SK-N-SH (cell line): ENCODE data around the gene ERC2. TPM values are rescaled to one million over a fixed set of nuclear protein-coding genes. Genes with fewer than 3 reads are reported as not detected.
A peak's percentile ranks its signal among the peaks of the same experiment; 100 is the strongest.

ENCODE experiments used
- CTCF ChIA-PET: fragments of 300-600, 350-600 bp; formaldehyde crosslinking; extraction: SDS; loops from one replicate; lab custom pipeline; 2021; lab: Yijun Ruan, JAX
- POLR2A ChIA-PET: fragments of 350-600 bp; sonication (Branson Sonifier 250); formaldehyde crosslinking; extraction: SDS; loops from one replicate; lab custom pipeline; 2020; ENCODE audit warnings: antibody characterized with exemption, inconsistent platforms; lab: Yijun Ruan, JAX
- DNase-seq: peaks from one replicate; pipeline ENCODE4 v3.0.0; 2012
- H2AFZ ChIP-seq: fragments of 200-600 bp; sonication (generic); 2 replicates; pipeline ENCODE4 v1.8.1; 2016; ENCODE audit warnings: antibody characterized with exemption, mild to moderate bottlenecking, low read depth
- H3F3A ChIP-seq: fragments of 200-600 bp; sonication (generic); replicated peaks from 2 replicates; pipeline ENCODE3; 2016; ENCODE audit warnings: antibody characterized with exemption, mild to moderate bottlenecking; ENCODE audit not compliant: insufficient read depth
- H3K27ac ChIP-seq, 2 experiments: fragments of 200-500 bp in 1 of 2; fragments of 200-600 bp in 1 of 2; sonication (Bioruptor generic) in 1 of 2; sonication (generic), shearing (Covaris generic) in 1 of 2; 2 replicates each; pipeline versions ENCODE4 v1.5.1 to v1.6.1; 2014 to 2016; ENCODE audit warnings: low read depth in 2 of 2, inconsistent platforms in 1 of 2, low read length in 1 of 2, mild to moderate bottlenecking in 1 of 2, mixed read lengths in 1 of 2
- H3K27me3 ChIP-seq: fragments of 200-600 bp; sonication (generic), shearing (Covaris generic); 2 replicates; pipeline ENCODE4 v1.6.1; 2016; ENCODE audit warnings: mixed run types; ENCODE audit not compliant: insufficient read depth
- H3K36me3 ChIP-seq, 2 experiments: fragments of 200-500 bp in 1 of 2; fragments of 200-600 bp in 1 of 2; sonication (Bioruptor generic) in 1 of 2; sonication (generic) in 1 of 2; replicated peaks in 1 of 2; 2 replicates each; pipeline versions ENCODE3 to v1.5.1; 2014 to 2016; ENCODE audit warnings: low read length in 1 of 2, mild to moderate bottlenecking in 1 of 2; ENCODE audit not compliant: insufficient read depth in 2 of 2, control insufficient read depth in 1 of 2
- H3K4me1 ChIP-seq, 2 experiments: fragments of 200-500 bp in 1 of 2; fragments of 200-600 bp in 1 of 2; sonication (Bioruptor generic) in 1 of 2; sonication (generic), shearing (Covaris generic) in 1 of 2; 2 replicates each; pipeline versions ENCODE4 v1.5.1 to v1.6.1; 2014 to 2016; ENCODE audit warnings: low read depth in 1 of 2, low read length in 1 of 2, mixed run types in 1 of 2; ENCODE audit not compliant: insufficient read depth in 2 of 2, control insufficient read depth in 1 of 2
- H3K4me2 ChIP-seq: fragments of 200-600 bp; sonication (generic), shearing (Covaris generic); 2 replicates; pipeline ENCODE4 v1.6.1; 2017; ENCODE audit warnings: mixed run types
- H3K4me3 ChIP-seq, 2 experiments: fragments of 200-500 bp in 1 of 2; fragments of 200-600 bp in 1 of 2; sonication (Bioruptor generic) in 1 of 2; sonication (generic), shearing (Covaris generic) in 1 of 2; 2 replicates each; pipeline versions ENCODE4 v1.5.1 to v1.8.1; 2014 to 2016; ENCODE audit warnings: low read depth in 2 of 2, inconsistent platforms in 1 of 2, low read length in 1 of 2, mild to moderate bottlenecking in 1 of 2, mixed read lengths in 1 of 2, moderate library complexity in 1 of 2
- H3K79me2 ChIP-seq: fragments of 200-600 bp; sonication (generic); 2 replicates; pipeline ENCODE4 v1.8.1; 2017; ENCODE audit warnings: mild to moderate bottlenecking; ENCODE audit not compliant: insufficient read depth
- H3K9ac ChIP-seq: fragments of 200-600 bp; sonication (generic); 2 replicates; pipeline ENCODE4 v1.6.1; 2017; ENCODE audit warnings: mixed run types
- H3K9me2 ChIP-seq: fragments of 200-600 bp; sonication (generic); 2 replicates; pipeline ENCODE4 v1.6.1; 2017; ENCODE audit warnings: mixed run types
- H3K9me3 ChIP-seq: fragments of 200-600 bp; sonication (generic); 2 replicates; pipeline ENCODE4 v1.6.1; 2017; ENCODE audit warnings: mixed run types, mild to moderate bottlenecking, moderate library complexity
- H4K20me1 ChIP-seq: fragments of 200-600 bp; sonication (generic); 2 replicates; pipeline ENCODE4 v1.6.1; 2017; ENCODE audit warnings: mild to moderate bottlenecking, mixed run types; ENCODE audit not compliant: insufficient read depth
- EP300 ChIP-seq, 2 experiments: IDR thresholded peaks; 2 replicates each; pipeline versions ENCODE4 v1.4.0 to v1.6.1; 2012; ENCODE audit warnings: borderline replicate concordance in 1 of 2, low read depth in 1 of 2, low read length in 1 of 2
- FOSL2 ChIP-seq: IDR thresholded peaks from 2 replicates; pipeline ENCODE4 v1.4.0; 2012; ENCODE audit warnings: low read depth, mild to moderate bottlenecking, moderate library complexity, borderline replicate concordance
- GABPA ChIP-seq: IDR thresholded peaks from 2 replicates; pipeline ENCODE4 v1.4.0; 2012; ENCODE audit warnings: low read depth, mild to moderate bottlenecking
- MXI1 ChIP-seq: IDR thresholded peaks from 2 replicates; pipeline ENCODE4 v1.6.1; 2012; ENCODE audit warnings: mild to moderate bottlenecking, low read depth, low read length, improper control_type of control experiment
- POLR2AphosphoS5 ChIP-seq: IDR thresholded peaks from 2 replicates; pipeline ENCODE4 v1.6.1; 2012; ENCODE audit warnings: low read depth, low read length
- RAD21 ChIP-seq: IDR thresholded peaks from 2 replicates; pipeline ENCODE4 v1.6.1; 2012; ENCODE audit warnings: mild to moderate bottlenecking, low read length
- RFX5 ChIP-seq: IDR thresholded peaks from 2 replicates; pipeline ENCODE4 v1.6.1; 2012; ENCODE audit warnings: mild to moderate bottlenecking, improper control_type of control experiment, low read length
- SIN3A ChIP-seq: IDR thresholded peaks from 2 replicates; pipeline ENCODE4 v1.6.1; 2012; ENCODE audit warnings: low read depth, mild to moderate bottlenecking, low read length, moderate library complexity, borderline replicate concordance
- TAF1 ChIP-seq: IDR thresholded peaks from 2 replicates; pipeline ENCODE4 v1.6.1; 2012; ENCODE audit warnings: low read depth, mild to moderate bottlenecking, low read length, moderate library complexity, borderline replicate concordance
- TEAD4 ChIP-seq: IDR thresholded peaks from 2 replicates; pipeline ENCODE4 v1.4.0; 2012; ENCODE audit warnings: mild to moderate bottlenecking, borderline replicate concordance; ENCODE audit not compliant: insufficient read depth
- whole genome bisulfite sequencing: methylation state at CpG from one replicate; pipeline ENCODE4 v1.1.6; 2017; ENCODE audit warnings: low lambda C conversion rate; 5-methylcytosine and 5-hydroxymethylcytosine counted together
- polyA plus RNA-seq, 3 experiments: library from polyadenylated mRNA; depleted of rRNA; stranded (reverse); fragments of >200 nt; gene quantifications; 2 replicates each; pipeline ENCODE4 v1.2.3, GENCODE V29; 2012
- TF ChIP-seq, protein P1 (sequence below): fragments of 150-350 bp; IDR thresholded peaks from 2 replicates; pipeline ENCODE4 v1.6.1; 2016; ENCODE audit warnings: mild to moderate bottlenecking, low read depth, low read length
- TF ChIP-seq, protein P2 (sequence below): IDR thresholded peaks from 2 replicates; pipeline ENCODE4 v1.6.1; 2012; ENCODE audit warnings: mild to moderate bottlenecking, low read depth, low read length, moderate library complexity

The ERC2 gene
- polyA plus RNA-seq, 1 of the 3 experiments (the other 2 are of a cell fraction): 1.6 TPM

DNA sequence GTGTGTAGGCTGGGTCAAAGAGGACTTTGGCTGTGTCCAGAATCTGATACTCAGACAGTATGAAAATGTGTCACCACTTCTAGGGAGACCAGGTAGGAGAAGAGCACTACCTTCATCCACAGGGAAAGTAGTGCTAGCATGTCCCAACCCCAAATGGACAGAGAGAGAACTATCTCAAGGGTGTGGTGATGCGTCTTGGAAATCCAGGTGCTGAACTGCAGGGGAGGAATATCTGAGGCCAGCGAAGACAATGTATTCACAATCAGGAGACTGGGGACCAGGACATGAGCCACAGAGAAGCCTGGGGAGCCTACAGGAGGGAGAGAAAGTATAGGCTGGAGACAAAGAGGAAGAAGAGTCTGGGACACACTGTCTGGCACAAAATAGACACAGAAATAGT is 829.1 kb downstream of the ERC2 start:
- Histone ChIP-seq H3K4me2 (no peak overlapping the region), H3K9ac (no peak overlapping the region), H4K20me1 (no peaks in the 10 kb centered on the region), H3K27me3 (no peaks in the 10 kb centered on the region), H3F3A (no peaks in the 10 kb centered on the region), H3K4me3 (no peak overlapping the region), H2AFZ (no peak overlapping the region), H3K4me1 (no peaks in the 10 kb centered on the region), H3K27ac (no peak overlapping the region), H3K9me2 (no peaks in the 10 kb centered on the region), H3K36me3 (no peaks in the 10 kb centered on the region), H3K9me3 (no peaks in the 10 kb centered on the region), H3K79me2 (no peaks in the 10 kb centered on the region)
- TF ChIP-seq, protein P1, sequence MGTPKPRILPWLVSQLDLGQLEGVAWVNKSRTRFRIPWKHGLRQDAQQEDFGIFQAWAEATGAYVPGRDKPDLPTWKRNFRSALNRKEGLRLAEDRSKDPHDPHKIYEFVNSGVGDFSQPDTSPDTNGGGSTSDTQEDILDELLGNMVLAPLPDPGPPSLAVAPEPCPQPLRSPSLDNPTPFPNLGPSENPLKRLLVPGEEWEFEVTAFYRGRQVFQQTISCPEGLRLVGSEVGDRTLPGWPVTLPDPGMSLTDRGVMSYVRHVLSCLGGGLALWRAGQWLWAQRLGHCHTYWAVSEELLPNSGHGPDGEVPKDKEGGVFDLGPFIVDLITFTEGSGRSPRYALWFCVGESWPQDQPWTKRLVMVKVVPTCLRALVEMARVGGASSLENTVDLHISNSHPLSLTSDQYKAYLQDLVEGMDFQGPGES: no peak
- no peak for TF ChIP-seq SIN3A
- TF ChIP-seq GABPA: no peak
- no peak for TF ChIP-seq POLR2AphosphoS5
- TF ChIP-seq MXI1: no peak
- TF ChIP-seq TEAD4: no peak
- TF ChIP-seq, protein P2, sequence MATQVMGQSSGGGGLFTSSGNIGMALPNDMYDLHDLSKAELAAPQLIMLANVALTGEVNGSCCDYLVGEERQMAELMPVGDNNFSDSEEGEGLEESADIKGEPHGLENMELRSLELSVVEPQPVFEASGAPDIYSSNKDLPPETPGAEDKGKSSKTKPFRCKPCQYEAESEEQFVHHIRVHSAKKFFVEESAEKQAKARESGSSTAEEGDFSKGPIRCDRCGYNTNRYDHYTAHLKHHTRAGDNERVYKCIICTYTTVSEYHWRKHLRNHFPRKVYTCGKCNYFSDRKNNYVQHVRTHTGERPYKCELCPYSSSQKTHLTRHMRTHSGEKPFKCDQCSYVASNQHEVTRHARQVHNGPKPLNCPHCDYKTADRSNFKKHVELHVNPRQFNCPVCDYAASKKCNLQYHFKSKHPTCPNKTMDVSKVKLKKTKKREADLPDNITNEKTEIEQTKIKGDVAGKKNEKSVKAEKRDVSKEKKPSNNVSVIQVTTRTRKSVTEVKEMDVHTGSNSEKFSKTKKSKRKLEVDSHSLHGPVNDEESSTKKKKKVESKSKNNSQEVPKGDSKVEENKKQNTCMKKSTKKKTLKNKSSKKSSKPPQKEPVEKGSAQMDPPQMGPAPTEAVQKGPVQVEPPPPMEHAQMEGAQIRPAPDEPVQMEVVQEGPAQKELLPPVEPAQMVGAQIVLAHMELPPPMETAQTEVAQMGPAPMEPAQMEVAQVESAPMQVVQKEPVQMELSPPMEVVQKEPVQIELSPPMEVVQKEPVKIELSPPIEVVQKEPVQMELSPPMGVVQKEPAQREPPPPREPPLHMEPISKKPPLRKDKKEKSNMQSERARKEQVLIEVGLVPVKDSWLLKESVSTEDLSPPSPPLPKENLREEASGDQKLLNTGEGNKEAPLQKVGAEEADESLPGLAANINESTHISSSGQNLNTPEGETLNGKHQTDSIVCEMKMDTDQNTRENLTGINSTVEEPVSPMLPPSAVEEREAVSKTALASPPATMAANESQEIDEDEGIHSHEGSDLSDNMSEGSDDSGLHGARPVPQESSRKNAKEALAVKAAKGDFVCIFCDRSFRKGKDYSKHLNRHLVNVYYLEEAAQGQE: peak; percentile 61; the same call in 1 of the 2 replicates
- no peak for TF ChIP-seq RFX5
- CTCF ChIA-PET: no interaction called here
- no peak for DNase-seq
- POLR2A ChIA-PET: no interaction called here
- 75% methylated on average over 2 of the region's 2 CpGs for WGBS

DNA sequence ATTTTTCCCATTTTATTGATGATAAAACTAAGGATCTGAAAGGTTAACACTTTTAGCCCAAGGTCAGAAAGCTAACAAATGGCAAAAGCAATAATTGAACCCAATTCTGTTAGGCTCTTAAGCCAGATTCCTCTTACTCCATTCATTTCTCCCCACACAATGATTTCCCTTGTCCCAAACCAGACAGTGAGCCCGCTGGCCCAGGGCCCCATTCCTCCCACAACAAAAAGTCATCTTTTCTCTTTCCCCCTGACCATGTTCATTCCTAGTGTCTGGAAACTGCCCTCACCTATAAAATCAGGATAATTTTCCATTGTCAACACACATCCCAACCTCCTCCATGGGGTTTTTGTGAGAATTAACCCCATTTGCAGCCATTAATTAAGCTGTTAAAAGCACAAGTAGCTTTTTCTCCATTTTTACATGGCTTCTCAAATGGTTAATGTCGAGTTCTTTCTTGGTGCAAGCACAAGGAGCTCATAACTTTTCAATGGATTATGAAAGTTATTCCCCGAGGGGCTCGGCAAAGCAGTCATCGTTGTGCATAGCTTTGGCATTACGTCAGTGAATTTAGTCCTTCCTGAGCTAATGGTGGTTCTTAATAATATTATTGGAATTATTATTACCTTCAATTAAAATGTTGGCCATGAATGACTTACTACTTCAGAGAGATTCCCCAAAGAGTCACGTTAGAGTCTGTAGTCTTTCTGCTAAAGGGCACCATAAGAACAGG is 830.2 kb downstream of the ERC2 start:
- H3K9me2 ChIP-seq: no peaks in the 10 kb centered on the region
- no peaks in the 10 kb centered on the region for H3F3A ChIP-seq
- no peaks in the 10 kb centered on the region for H3K9me3 ChIP-seq
- no peak for DNase-seq
- POLR2A ChIA-PET: no interaction called here
- no peaks in the 10 kb centered on the region for H4K20me1 ChIP-seq
- 64% methylated on average over 7 of the region's 7 CpGs for WGBS
- no peaks in the 10 kb centered on the region for H3K36me3 ChIP-seq
- no peak overlapping the region for H3K4me2 ChIP-seq
- H3K9ac ChIP-seq: no peak overlapping the region
- H3K27me3 ChIP-seq: no peaks in the 10 kb centered on the region
- H3K79me2 ChIP-seq: no peaks in the 10 kb centered on the region
- H3K27ac ChIP-seq: no peak overlapping the region
- H3K4me3 ChIP-seq: no peak overlapping the region
- H2AFZ ChIP-seq: no peak overlapping the region
- CTCF ChIA-PET: interaction anchor here (1.2 to 1.4 kb wide), 2 partner anchors 9 to 19 kb away, joined by 4 to 6 read pairs; no protein-coding TSS in a partner anchor
- TF ChIP-seq RAD21 (no peak), TAF1 (no peak), EP300 (IDR thresholded peaks at IDR 0.05; ENCODE audit: borderline replicate concordance in 1 of 2, low read depth in 1 of 2, low read length in 1 of 2) (no peak), FOSL2 (no peak)
- TF ChIP-seq, protein P1: no peak
- H3K4me1 ChIP-seq: no peaks in the 10 kb centered on the region
